GM12878 (cell line): ENCODE measurements around the gene SPRED2. TPM values are rescaled to one million over a fixed set of nuclear protein-coding genes. Genes with fewer than 3 reads are reported as not detected.

ENCODE experiments used
- ATAC-seq: fragments of 200-7000 bp; cut with Tn5 transposase; 3 replicates; pipeline ENCODE4 v1.9.1; 2020; ENCODE audit warnings: mild to moderate bottlenecking, moderate library complexity
- BruUV-seq: library from RNA; stranded (reverse); fragments of 400-500 nt; replicated peaks from 2 replicates; lab custom pipeline; 2021; lab: Mats Ljungman, UMichigan
- CTCF ChIA-PET: fragments of 300-600 bp; sonication (Branson Sonifier 250); formaldehyde crosslinking; extraction: SDS; loops from one replicate; lab custom pipeline; 2021; ENCODE audit warnings: inconsistent platforms; lab: Yijun Ruan, JAX
- POLR2A ChIA-PET: fragments of 350-600 bp; formaldehyde crosslinking; extraction: SDS; loops from one replicate; lab custom pipeline; 2021; ENCODE audit warnings: inconsistent platforms; lab: Charles Lee
- RAD21 ChIA-PET: fragments of 300-600 bp; sonication (Branson Sonifier 250); formaldehyde crosslinking; loops from one replicate; lab custom pipeline; 2023; ENCODE audit warnings: antibody characterized with exemption; ENCODE audit not compliant: unreplicated experiment; lab: Charles Lee
- SMC1A ChIA-PET: fragments of 300-600 bp; sonication (Branson Sonifier 250); formaldehyde crosslinking; loops from one replicate; lab custom pipeline; 2023; ENCODE audit not compliant: unreplicated experiment, uncharacterized antibody; lab: Charles Lee
- DNase-seq: peaks from one replicate; pipeline ENCODE4 v3.0.0-alpha.2; 2011; ENCODE audit warnings: low read depth, low spot score
- FAIRE-seq: peaks from 3 replicates; lab custom pipeline; 2011; peaks lifted over from hg19 to GRCh38; lab: Jason Lieb, UNC
- H2AFZ ChIP-seq: 2 replicates; pipeline ENCODE4 v1.6.0; 2011; ENCODE audit warnings: low read depth, low read length, control low read depth; ENCODE audit not compliant: control insufficient read depth
- H3K27ac ChIP-seq: 2 replicates; pipeline ENCODE4 v1.5.1; 2011; ENCODE audit warnings: control low read depth; ENCODE audit not compliant: control insufficient read depth, insufficient read depth
- H3K27me3 ChIP-seq, 2 experiments: replicated peaks in 1 of 2; 2 replicates each; pipeline versions ENCODE4 v1.6.0 to v1.6.1; 2011; ENCODE audit warnings: low read length in 1 of 2; ENCODE audit not compliant: control insufficient read depth in 2 of 2, insufficient read depth in 2 of 2
- H3K36me3 ChIP-seq, 2 experiments: 2 replicates each; pipeline ENCODE4 v1.5.1; 2011; ENCODE audit warnings: low read length in 1 of 2; ENCODE audit not compliant: control insufficient read depth in 2 of 2, insufficient read depth in 2 of 2
- H3K4me1 ChIP-seq: 2 replicates; pipeline ENCODE4 v1.6.1; 2011; ENCODE audit warnings: mild to moderate bottlenecking, low read length, moderate library complexity, mixed read lengths; ENCODE audit not compliant: control insufficient read depth, insufficient read depth
- H3K4me2 ChIP-seq: 2 replicates; pipeline ENCODE4 v1.6.0; 2011; ENCODE audit warnings: control low read depth; ENCODE audit not compliant: control insufficient read depth, insufficient read depth
- H3K4me3 ChIP-seq: fragments of 200-600 bp; sonication (generic); 2 replicates; pipeline ENCODE4 v1.5.1; 2016
- H3K79me2 ChIP-seq: 2 replicates; pipeline ENCODE4 v1.6.0; 2011; ENCODE audit warnings: low read length; ENCODE audit not compliant: control insufficient read depth, insufficient read depth
- H3K9ac ChIP-seq: 2 replicates; pipeline ENCODE4 v1.8.0; 2011; ENCODE audit warnings: low read length, control low read depth, mixed read lengths; ENCODE audit not compliant: control insufficient read depth, insufficient read depth
- H3K9me3 ChIP-seq: replicated peaks from 3 replicates; pipeline ENCODE4 v1.5.1; 2011; ENCODE audit warnings: mild to moderate bottlenecking, low read length; ENCODE audit not compliant: control insufficient read depth, insufficient read depth
- H4K20me1 ChIP-seq: 2 replicates; pipeline ENCODE4 v1.6.0; 2011; ENCODE audit not compliant: control insufficient read depth, insufficient read depth
- CHD1 ChIP-seq: IDR thresholded peaks from 2 replicates; pipeline ENCODE4 v1.6.1; 2012; ENCODE audit warnings: low read depth, low read length, improper control_type of control experiment
- DPF2 ChIP-seq: fragments of 450-650 bp; IDR thresholded peaks from 2 replicates; pipeline ENCODE4 v1.6.1; 2017; ENCODE audit warnings: mild to moderate bottlenecking
- ELK1 ChIP-seq: IDR thresholded peaks from 2 replicates; pipeline ENCODE4 v1.6.1; 2012; ENCODE audit warnings: low read depth, low read length, improper control_type of control experiment
- LARP7 ChIP-seq: fragments of 450-650 bp; IDR thresholded peaks from 2 replicates; pipeline ENCODE4 v1.6.1; 2017; ENCODE audit warnings: mild to moderate bottlenecking
- NFIC ChIP-seq: IDR thresholded peaks from 2 replicates; pipeline ENCODE4 v1.6.1; 2012; ENCODE audit warnings: low read depth, mild to moderate bottlenecking, inconsistent platforms, low read length, moderate library complexity
- POLR2AphosphoS2 ChIP-seq: IDR thresholded peaks from 2 replicates; pipeline ENCODE4 v1.6.1; 2011; ENCODE audit warnings: low read depth, mild to moderate bottlenecking, low read length, improper control_type of control experiment, moderate library complexity
- POU2F2 ChIP-seq: IDR thresholded peaks from 3 replicates; pipeline ENCODE4 v1.6.1; 2011; ENCODE audit warnings: low read depth, mild to moderate bottlenecking, low read length, borderline replicate concordance
- SUPT20H ChIP-seq: IDR thresholded peaks from 2 replicates; pipeline ENCODE4 v1.6.1; 2011; ENCODE audit warnings: low read depth, mild to moderate bottlenecking, low read length, moderate library complexity, borderline replicate concordance; ENCODE audit not compliant: control insufficient read depth
- TAF1 ChIP-seq: IDR thresholded peaks from 2 replicates; pipeline ENCODE4 v1.6.1; 2011; ENCODE audit warnings: mild to moderate bottlenecking, low read depth, low read length, borderline replicate concordance
- WGBS: methylation state at CpG from one replicate; pipeline ENCODE4 v1.1.6; 2016; ENCODE audit warnings: low lambda C conversion rate; ENCODE audit not compliant: insufficient replicate concordance, insufficient coverage; ENCODE audit errors: missing lambda C conversion rate; 5-methylcytosine and 5-hydroxymethylcytosine counted together
- in situ Hi-C: fragments of 300-500 bp; cut with MboI; formaldehyde crosslinking; loops from 9 replicates; pipeline ENCODE4 v1.14.3; 2018; ENCODE audit warnings: mixed read lengths
- intact Hi-C: fragments of 100-400 bp; cut with micrococcal nuclease; formaldehyde crosslinking; loops from one replicate; pipeline ENCODE4 v1.14.2; 2022; ENCODE audit not compliant: unreplicated experiment
- polyA plus RNA-seq, 11 experiments: library from polyadenylated mRNA; depleted of rRNA in 4 of 11; unstranded in 6 of 11; stranded (reverse) in 5 of 11; fragments of >200 nt; fragmentation: Nextera tagmentation in 4 of 11; fragmentation: Illumina TruSeq in 1 of 11; extraction: Ambion mirVana in 4 of 11; extraction: Trizol in 1 of 11; gene quantifications; 1 replicate in 1 of 11; 2 replicates in 10 of 11; pipeline versions ENCODE4 v1.2.1 to v1.2.3, GENCODE V29; 2011 to 2016; ENCODE audit warnings: inconsistent platforms in 2 of 11, missing spikeins in 2 of 11, low read depth in 1 of 11
- total RNA-seq, 4 experiments: library from RNA; depleted of rRNA in 3 of 4; stranded (reverse); fragments of >200 nt in 3 of 4; fragmentation: Illumina TruSeq in 1 of 4; extraction: Trizol in 1 of 4; gene quantifications; 2 replicates each; pipeline versions ENCODE4 v1.2.1 to v1.2.3, GENCODE V29; 2013 to 2021

SPRED2 gene
- total and polyA plus RNA-seq, 10 of the 15 experiments (the other 5 are each of a cell fraction or from before 2014, with no cell fraction given): 3.0 to 23.9 (median 9.7) TPM

DNA sequence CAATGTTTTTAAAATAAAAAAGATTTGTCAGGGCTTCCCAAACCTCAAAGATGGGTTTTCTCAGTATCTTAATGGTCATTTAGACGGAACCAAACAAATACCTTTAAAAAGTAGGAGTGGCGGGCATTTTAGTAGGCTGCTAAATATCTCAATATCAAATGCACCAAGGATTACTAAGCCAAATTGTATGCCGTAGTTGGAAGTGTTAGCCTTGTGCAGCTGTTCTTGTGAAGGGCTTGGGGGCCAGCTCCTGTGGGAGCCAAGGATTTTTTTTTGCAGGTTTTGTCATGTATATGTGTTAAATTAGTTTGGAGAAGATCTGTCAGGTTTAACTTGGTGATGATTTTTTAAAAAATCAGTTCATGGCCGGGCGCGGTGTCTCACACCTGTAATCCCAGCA lies 152.6 kb downstream of the SPRED2 start:
- ChIA-PET CTCF (interaction anchor here (1.2 kb wide), 1 partner anchor 14 kb away, joined by 3 read pairs; no protein-coding TSS in a partner anchor), RAD21 (no interaction called here), SMC1A (no interaction called here), POLR2A (no interaction called here)
- Histone ChIP-seq H3K27ac (no peak overlapping the region), H3K79me2 (no peaks in the 10 kb centered on the region), H4K20me1 (no peaks in the 10 kb centered on the region), H3K27me3 (no peaks in the 10 kb centered on the region), H3K4me2 (no peak overlapping the region), H3K9ac (no peak overlapping the region), H2AFZ (no peak overlapping the region), H3K9me3 (no peaks in the 10 kb centered on the region), H3K4me1 (no peaks in the 10 kb centered on the region), H3K4me3 (no peak overlapping the region), H3K36me3 (no peaks in the 10 kb centered on the region; a peak in 1 of 4 replicates)
- FAIRE-seq (no peak), DNase-seq (no peak), ATAC-seq (no peak)
- intact Hi-C loops: no loop called here
- TF ChIP-seq NFIC (no peak), ELK1 (no peak), SUPT20H (no peak), TAF1 (no peak), POLR2AphosphoS2 (no peak)
- WGBS: 91% methylated on average over 6 of the region's 6 CpGs
- in situ Hi-C loops: no loop called here
- no TSS peak for BruUV-seq

GRCh38 chr2:65278531-65278981 lies 153.8 kb downstream of the SPRED2 start:
- no peaks in the 10 kb centered on the region; a peak in 1 of 4 replicates for H3K36me3 ChIP-seq
- in situ Hi-C loops: no loop called here
- ChIA-PET CTCF (interaction anchor here (0.9 to 1.5 kb wide), 4 partner anchors 10 to 176 kb away, joined by 3 to 4 read pairs (median 4); no protein-coding TSS in a partner anchor), SMC1A (interaction anchor here (0.5 to 1.9 kb wide), 8 partner anchors 13 to 295 kb away, joined by 3 to 5 read pairs (median 4); no protein-coding TSS in a partner anchor), POLR2A (no interaction called here), RAD21 (interaction anchor here (1.2 to 3.0 kb wide), 3 partner anchors 23 to 156 kb away, joined by 4 to 10 read pairs (median 5); no protein-coding TSS in a partner anchor)
- no TSS peak for BruUV-seq
- H2AFZ ChIP-seq: no peak overlapping the region
- no peaks in the 10 kb centered on the region for H3K27me3 ChIP-seq
- intact Hi-C loops: no loop called here
- 68% methylated on average over 6 of the region's 6 CpGs for WGBS
- H3K9me3 ChIP-seq: no peaks in the 10 kb centered on the region
- no peaks in the 10 kb centered on the region for H4K20me1 ChIP-seq
- H3K27ac ChIP-seq: no peak overlapping the region
- TF ChIP-seq LARP7 (no peak), DPF2 (no peak), POU2F2 (no peak), CHD1 (no peak)
- H3K4me2 ChIP-seq: no peak overlapping the region
- FAIRE-seq: peak; percentile 41
- no peak overlapping the region for H3K4me3 ChIP-seq
- no peak overlapping the region for H3K9ac ChIP-seq
- no peak for ATAC-seq
- H3K79me2 ChIP-seq: no peaks in the 10 kb centered on the region
- no peak for DNase-seq
- no peaks in the 10 kb centered on the region for H3K4me1 ChIP-seq
